ENCODE measurements around the gene SH3PXD2A.
A peak's percentile ranks its signal among the peaks of the same experiment; 100 is the strongest.

Gene SH3PXD2A

DNA sequence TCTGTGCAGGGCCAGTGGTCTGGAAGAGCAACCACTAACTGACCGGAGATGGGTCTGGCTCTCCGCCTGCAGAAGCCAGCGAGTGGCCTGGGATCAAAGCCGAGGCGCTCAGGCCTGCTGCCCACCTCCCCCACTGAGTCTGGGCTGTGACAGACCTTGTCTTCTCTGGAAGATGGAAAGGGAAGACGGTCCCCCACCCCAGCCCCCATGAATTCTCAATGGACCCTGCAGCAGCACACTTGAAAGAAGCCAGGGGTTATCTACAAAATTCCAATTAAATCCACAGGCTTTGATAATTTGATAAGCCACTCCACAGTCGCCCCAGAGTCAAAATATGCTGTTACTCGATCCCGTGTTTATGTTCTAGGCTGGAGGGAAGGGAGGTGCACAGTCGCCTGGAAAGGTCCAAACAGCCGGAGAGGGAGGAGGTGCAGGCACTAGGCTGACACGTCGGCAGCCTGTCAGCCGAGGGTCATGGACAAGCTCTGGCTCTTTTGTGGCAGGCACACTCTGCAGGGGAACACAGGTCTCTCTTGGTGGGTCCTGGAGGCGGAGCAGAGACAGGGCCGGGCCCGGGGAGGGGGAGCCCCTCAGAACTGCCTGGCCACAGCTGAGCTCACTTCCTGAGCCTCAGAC lies 134.9 kb downstream of the SH3PXD2A start:
- TF ChIP-seq GATA3 (IDR thresholded peaks at IDR 0.05; ENCODE audit: low read depth, low read length): no peak
- peak; percentile 86 for TF ChIP-seq GATA2 (IDR thresholded peaks at IDR 0.05; ENCODE audit: low read depth, low read length)

DNA sequence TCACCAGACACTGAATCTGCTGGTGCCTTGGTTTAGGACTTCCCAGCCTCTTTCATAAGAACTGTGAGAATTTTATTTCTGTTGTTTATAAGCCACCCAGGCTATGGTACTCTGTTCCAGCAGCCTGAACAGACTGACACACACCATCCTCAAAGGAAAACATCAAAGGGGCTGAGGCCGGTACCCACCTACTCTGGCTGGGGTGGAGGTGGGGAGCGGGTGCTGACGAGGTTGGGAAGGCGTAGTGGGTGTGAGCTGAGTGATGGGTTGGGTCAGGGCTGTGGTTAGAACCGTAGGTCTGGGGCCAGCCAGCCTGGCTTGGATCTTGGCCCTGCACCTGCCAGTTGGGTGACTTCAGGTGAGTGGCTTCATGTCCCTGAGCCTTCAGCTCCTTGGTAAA lies 136.3 kb downstream of the SH3PXD2A start:
- no peak for TF ChIP-seq GATA2 (IDR thresholded peaks at IDR 0.05; ENCODE audit: low read depth, low read length)
- no peak for TF ChIP-seq GATA3 (IDR thresholded peaks at IDR 0.05; ENCODE audit: low read depth, low read length)

DNA sequence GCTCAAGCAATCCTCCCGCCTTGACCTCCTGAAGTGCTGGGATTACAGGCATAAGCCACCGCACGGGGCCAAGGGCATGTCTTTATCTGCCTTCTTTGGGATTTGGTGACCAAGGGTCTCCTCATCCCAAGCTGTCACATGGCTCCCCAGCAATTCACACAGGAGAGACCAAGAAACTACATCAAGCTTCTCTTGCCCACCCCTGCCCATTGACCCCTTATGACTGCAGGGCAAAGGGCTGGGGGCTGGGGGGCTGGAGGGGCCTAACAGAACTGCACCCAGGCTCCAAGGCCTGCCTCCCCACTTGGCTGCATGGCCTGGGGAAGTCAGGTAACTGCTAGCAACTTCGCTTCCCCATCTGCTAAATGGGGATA lies 137.1 kb downstream of the SH3PXD2A start:
- TF ChIP-seq GATA3 (IDR thresholded peaks at IDR 0.05; ENCODE audit: low read depth, low read length): no peak
- TF ChIP-seq GATA2 (IDR thresholded peaks at IDR 0.05; ENCODE audit: low read depth, low read length): no peak

DNA sequence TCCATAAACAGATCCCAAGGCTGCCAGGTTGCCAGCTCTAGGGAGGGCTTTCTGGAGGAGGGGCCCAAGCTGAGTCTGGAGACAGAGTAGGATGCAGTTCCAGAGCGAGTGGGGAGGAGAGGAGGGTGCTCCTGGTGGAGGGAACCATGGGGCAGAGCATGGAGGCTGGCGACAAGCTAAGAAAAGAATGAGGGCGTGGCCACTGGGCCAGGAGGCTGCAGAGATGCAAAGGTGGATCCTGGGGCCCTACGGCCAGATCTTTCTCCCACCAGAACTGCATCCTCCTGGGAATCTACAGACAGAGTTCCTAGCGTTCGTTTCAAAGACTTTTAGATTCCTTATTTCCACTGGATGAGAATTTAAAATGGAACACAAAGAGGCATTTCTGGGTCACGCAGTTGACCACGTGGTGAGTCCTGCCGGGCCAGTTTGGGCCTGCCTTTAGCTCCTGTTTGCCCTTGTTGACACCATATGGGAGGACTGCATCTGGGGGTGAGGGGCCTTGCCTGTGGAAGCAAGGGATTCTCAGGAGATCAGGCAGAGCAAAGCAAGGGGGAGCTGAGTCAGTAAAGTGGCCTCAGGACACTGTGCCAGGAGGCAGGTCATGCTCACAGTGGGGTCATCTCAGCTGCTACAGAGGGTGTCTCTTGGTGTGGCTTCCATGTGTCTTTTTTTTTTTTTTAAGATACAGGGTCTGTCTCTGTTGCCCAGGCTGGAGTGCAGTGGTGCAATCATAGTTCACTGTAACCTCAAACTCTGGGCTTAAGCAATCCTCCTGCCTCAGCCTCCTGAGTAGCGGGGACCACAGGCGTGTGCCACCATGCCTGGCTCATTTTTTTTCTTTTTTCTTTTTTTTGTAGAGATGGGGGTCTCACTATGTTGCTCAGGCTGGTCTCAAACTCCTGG lies 137.8 kb downstream of the SH3PXD2A start:
- no peak for TF ChIP-seq GATA2 (IDR thresholded peaks at IDR 0.05; ENCODE audit: low read depth, low read length)
- no peak for TF ChIP-seq GATA3 (IDR thresholded peaks at IDR 0.05; ENCODE audit: low read depth, low read length)

DNA sequence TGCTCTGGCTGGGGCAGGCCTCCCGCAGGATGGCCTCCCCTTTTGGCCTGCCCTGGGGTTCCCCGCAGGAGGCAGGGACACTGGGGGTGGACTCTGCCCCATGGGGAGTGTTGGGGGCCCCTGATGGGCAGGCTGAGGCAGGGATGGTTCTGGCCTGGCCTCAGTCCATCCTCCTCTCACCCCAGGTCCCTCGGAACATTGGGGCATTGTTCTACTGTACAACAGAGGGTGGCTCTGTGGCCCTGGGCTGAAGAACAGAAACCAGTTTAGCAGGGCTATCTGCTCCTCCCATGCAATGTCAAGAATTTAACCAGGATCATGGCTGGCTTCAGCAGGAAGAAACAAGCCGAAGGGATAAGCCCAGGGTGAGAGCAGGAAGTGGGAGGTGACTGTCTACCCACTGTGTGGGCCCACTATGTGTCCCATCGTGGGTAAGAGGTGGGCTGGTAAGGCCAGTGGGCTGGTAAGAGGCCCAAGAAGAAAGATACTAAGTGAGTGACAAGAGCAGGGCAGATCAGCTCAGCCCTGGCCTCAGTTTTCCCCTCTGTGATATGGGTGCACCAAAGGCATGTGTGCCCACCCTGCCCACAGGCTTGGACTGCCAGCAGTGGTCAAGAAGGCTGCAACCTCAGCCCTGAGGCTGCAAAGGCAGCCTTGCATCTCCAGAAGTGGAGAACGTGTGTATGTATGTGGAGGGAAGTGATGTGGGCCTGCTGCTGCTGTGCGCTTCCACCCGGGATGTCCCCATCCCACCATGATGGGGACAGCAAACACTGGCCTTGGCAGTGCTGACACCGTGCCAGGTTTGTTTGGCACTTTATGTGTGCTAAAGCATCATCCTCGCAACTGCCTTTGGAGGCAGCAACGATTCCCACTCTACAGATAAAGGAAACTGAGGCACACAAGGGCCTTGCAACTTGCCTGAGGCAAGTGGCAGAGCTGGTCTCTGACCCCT lies 138.9 kb downstream of the SH3PXD2A start:
- TF ChIP-seq GATA3 (IDR thresholded peaks at IDR 0.05; ENCODE audit: low read depth, low read length): no peak
- TF ChIP-seq GATA2 (IDR thresholded peaks at IDR 0.05; ENCODE audit: low read depth, low read length): no peak

DNA sequence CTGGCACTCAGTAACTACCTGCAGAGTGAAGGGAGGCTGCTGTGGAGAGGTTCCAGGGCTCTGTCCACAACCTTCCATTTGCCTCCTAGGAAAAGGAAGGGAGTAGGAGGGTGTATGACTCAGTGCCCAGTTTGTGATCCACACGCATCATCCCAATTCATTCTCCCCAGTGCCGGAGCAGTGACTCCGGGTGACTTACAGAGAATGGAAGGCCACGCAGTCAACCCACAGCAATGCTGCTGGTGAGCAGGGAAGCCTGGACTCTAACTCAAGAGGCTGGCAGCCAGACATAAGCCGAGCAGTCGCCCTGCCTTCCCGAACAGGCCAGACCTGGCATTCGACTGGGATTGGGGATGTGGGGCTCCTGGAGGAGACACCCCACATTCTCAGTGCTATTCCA lies 139.9 kb downstream of the SH3PXD2A start:
- TF ChIP-seq GATA2 (IDR thresholded peaks at IDR 0.05; ENCODE audit: low read depth, low read length): no peak
- no peak for TF ChIP-seq GATA3 (IDR thresholded peaks at IDR 0.05; ENCODE audit: low read depth, low read length)

DNA sequence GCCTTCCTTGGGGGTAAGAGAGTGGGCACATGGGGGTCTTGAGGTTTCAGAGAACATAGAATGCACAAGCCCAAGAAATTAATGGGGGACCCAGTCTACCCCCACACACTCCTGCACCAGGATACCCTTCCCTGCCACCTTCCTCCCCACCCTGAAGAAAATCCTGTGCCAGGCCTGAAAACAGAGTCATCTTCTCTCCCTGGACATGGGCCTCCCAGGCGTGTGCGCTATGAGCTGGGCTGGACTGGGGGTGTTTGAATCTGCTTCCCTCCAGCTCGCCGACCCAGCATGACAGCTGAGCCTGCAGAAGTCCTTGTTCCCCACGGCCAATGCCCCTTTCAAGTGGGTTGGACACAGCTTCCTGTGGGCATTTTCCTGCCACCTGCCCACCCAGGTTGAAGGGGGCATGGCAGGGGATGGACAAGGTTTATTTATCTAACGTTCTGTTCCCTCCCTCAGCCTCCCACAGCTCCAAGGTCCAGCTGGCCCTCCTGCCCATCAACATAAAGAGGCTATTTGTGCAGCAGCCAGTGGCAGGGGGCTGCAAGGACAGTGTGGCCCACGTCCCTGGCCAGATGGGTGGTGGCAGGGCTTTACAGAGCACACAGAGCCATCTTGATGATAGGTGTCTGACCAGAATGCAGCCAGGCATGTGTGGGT lies 141.0 kb downstream of the SH3PXD2A start:
- TF ChIP-seq GATA3 (IDR thresholded peaks at IDR 0.05; ENCODE audit: low read depth, low read length) (no peak), GATA2 (IDR thresholded peaks at IDR 0.05; ENCODE audit: low read depth, low read length) (no peak)

DNA sequence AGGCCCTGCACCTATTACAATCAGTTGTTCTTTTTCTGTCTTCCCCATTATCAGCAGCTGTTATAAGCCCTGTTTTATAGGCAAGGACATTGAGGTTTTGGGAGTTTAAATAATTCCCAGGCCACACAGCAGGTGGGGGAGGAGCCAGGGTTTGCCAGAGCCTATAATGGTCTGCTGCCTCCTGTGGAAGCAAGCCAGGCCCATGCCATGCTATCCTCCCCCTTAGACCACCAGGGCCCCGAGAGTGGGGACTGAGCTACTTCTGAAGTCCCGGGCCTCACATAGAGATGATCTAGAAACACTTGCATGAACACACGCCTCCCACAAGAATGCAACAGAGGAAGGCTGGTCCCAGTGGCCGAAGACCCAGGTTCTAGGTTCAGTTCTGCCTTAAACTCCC lies 141.7 kb downstream of the SH3PXD2A start:
- TF ChIP-seq GATA2 (IDR thresholded peaks at IDR 0.05; ENCODE audit: low read depth, low read length): no peak
- TF ChIP-seq GATA3 (IDR thresholded peaks at IDR 0.05; ENCODE audit: low read depth, low read length): no peak

DNA sequence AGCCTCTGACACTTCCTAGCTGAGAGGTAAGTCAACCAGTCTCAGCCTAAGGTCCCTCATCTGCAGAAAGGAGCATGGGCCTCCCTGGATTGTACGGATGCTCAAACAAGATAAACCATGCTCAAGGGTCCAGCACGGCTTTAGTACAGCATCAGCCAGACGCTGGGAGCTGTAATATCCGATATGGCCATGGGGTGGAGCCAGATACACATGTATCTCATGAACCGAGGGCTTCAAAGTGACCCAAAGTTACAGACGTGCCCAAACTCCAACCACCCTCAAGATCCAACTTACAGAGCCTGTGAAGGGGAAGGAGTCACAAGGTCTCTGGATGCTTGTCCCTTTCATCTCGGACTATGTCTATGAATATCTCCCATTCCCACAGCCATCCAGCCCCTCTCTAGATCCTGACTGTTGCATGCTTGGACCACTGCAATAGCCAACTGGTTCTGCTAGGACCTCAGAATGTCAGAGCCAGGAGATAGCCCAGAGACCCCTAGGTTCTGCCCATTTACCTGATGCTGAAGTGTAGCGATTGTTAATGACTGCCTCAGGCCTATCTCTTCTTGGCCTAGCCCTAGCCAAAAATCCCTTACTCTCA lies 142.4 kb downstream of the SH3PXD2A start:
- TF ChIP-seq GATA3 (IDR thresholded peaks at IDR 0.05; ENCODE audit: low read depth, low read length) (no peak), GATA2 (IDR thresholded peaks at IDR 0.05; ENCODE audit: low read depth, low read length) (no peak)

DNA sequence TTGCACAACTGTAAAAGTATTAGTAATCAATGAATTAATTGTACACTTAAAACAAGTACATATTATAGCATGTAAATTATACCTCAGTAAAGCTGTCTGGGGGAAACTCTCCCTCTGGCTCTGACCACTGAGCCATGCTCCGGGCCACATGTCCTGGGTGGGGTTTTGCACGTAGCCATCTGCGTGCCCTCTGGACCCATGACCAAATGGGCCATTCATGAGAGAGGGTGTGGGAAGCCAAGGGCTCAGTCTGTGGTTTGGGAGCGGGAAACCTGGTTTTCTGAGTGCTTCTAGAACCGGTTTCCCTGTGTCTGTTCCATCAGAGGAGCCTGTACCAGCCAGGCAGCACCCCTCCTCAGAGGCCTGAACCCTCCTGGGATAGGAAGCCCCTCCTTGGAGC lies 143.2 kb downstream of the SH3PXD2A start:
- TF ChIP-seq GATA3 (IDR thresholded peaks at IDR 0.05; ENCODE audit: low read depth, low read length): no peak

DNA sequence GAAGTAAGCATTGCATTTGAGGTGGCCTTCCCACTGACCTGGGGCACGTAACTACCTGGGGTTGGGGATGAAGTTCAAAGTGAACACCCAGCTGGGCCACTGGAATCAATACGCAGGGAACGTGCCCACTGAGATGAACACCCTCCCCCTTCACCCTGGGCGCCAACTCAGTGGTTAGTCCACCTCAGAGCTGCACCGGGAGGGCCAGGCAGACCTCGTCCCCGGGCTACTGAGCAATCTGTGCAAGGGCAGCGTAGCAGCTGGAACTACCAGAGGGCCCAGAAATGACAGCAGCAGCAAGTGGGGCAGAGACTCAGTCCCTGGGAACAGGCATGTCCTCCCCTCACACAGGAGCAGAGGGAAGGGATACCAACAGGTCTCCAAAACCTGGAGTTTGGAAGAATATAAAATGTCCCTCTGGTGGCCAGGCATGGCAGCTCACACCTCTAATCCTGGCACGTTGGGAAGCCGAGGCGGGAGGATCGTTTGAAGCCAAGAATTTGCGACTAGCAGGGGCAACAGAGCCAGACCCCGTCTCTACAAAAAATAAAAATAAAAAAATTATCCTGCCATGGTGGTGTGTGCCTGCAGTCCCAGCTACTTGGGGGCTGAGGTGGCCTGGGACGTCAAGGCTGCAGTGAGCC lies 143.9 kb downstream of the SH3PXD2A start:
- TF ChIP-seq GATA3 (IDR thresholded peaks at IDR 0.05; ENCODE audit: low read depth, low read length) (no peak), GATA2 (IDR thresholded peaks at IDR 0.05; ENCODE audit: low read depth, low read length) (no peak)

DNA sequence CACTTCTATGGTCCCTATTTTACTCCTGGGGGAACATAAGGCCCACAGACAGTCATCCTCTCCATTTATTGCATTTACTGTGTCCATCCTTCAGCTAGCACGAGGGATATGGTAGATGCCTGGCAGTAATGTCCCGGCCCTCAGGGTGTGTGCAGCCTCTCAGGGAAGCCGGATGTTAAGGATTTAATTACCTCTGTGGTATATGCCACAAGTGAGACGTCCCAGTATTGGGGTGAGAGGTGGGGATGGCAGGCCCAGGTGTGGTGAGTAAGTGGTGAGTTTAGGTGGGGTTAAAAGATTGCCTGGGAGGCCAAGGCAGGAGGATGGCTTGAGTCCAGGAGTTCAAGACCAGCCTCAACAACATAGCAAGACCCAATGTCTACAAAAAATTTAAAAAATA lies 144.9 kb downstream of the SH3PXD2A start:
- TF ChIP-seq GATA2 (IDR thresholded peaks at IDR 0.05; ENCODE audit: low read depth, low read length) (no peak), GATA3 (IDR thresholded peaks at IDR 0.05; ENCODE audit: low read depth, low read length) (no peak)

Measured in SH-SY5Y (cell line).